Posterior vena cava (tissue), 2 donors: ENCODE data around the gene SNX19. TPM values are rescaled to one million over a fixed set of nuclear protein-coding genes. Genes with fewer than 3 reads are reported as not detected.

Source experiments
- DNase-seq: peaks from one replicate; pipeline ENCODE4 v3.0.0-alpha.2; 2020; ENCODE audit warnings: low spot score
- intact Hi-C, 2 donors: fragments of 100-400 bp; cut with DNase I; formaldehyde crosslinking; loops; one replicate each; pipeline versions ENCODE4 v1.14.1 to v1.14.2; 2022 to 2023
- total RNA-seq, 2 donors: library from RNA; stranded (reverse); fragmentation: NEBNext Ultra II Directional; extraction: Animal tissue kit (Norgen Biotek cat#: 25700); gene quantifications; one replicate each; pipeline ENCODE4 v1.2.1, GENCODE V29; 2021
- donor health status: DM: yes; HTN: yes; CAD: no.
- donor health status: DM: yes; HTN: yes; CAD: no.

The SNX19 gene
- total RNA-seq, 2 donors from 2014 or later: 43.9 to 62.1 TPM

DNA sequence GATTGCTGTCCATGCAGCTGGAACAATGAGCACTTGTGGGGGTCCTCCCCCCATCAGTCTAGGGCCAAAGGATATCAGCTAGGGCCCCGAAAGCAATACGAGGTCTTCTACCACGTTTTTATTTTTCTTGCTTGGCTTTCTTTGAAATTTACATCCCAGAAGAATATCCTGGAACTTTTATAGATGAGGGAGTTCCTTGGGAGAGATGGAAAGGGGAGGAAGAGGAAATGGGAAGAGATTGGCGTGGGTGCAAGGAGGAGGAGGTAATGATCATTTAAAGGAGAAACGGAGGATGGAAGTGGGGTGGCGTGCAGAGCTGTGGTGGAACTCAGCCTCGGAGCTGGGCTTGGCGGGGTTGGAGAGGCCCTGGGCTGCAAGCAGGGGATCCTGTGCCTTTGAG lies 90.3 kb downstream of the SNX19 start:
- intact Hi-C loops: no loop called here

DNA sequence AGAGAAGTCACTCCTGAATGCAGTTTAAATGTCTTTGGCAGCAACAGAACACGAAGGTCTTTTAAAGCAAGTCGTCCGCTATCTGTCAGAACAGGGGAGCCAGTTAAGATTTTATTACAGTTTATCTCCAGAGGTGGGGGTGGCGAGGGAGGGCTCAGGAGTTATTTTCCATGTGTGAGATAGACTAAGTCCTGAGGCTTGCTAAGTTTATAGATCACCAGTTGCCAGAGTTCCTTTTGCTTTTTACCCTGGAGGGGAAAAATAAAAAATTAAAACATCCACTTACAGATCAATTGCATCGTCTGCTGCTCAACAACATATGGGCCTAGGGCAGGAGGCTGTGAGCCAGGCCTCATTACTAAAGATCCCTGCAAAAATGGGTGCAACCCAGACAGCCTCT lies 90.7 kb downstream of the SNX19 start:
- DNase-seq: no peak
- intact Hi-C loops: no loop called here

More for the DNA sequence above, 90.3 kb downstream of the SNX19 start:
- DNase-seq: no peak
